Hepatocyte (in vitro differentiated cells): ENCODE results near the gene VASP.

Experiments
- CTCF ChIP-seq: fragments of 200-600 bp; sonication (generic); IDR thresholded peaks from 2 replicates; pipeline ENCODE4 v1.5.1; 2016; ENCODE audit warnings: antibody characterized with exemption, mild to moderate bottlenecking; ENCODE audit not compliant: poor library complexity
- EZH2 ChIP-seq: fragments of 200-600 bp; sonication (generic); IDR thresholded peaks from 2 replicates; pipeline ENCODE4 v1.6.1; 2016; ENCODE audit warnings: antibody characterized with exemption, mild to moderate bottlenecking, borderline replicate concordance
- EZH2phosphoT487 ChIP-seq: fragments of 200-600 bp; sonication (generic); IDR thresholded peaks from one replicate; pipeline ENCODE4 v1.6.1; 2018; ENCODE audit warnings: antibody characterized with exemption, mild to moderate bottlenecking, low read depth, moderate library complexity; ENCODE audit not compliant: unreplicated experiment, severe bottlenecking

GRCh38 chr19:45462174-45462573 is 45.1 kb upstream of the VASP start:
- TF ChIP-seq CTCF (no peak), EZH2phosphoT487 (no peak), EZH2 (no peak)
